IMR-90 (cell line): ENCODE results near the gene ZNF425. TPM values are rescaled to one million over a fixed set of nuclear protein-coding genes. Genes with fewer than 3 reads are reported as not detected.

Experiments used
- ATAC-seq: fragments of 200-7000 bp; cut with Tn5 transposase; 2 replicates; pipeline ENCODE4 v1.9.1; 2020; ENCODE audit warnings: low read depth, mild to moderate bottlenecking, moderate library complexity
- BruUV-seq: library from RNA; stranded (reverse); fragments of 400-500 nt; replicated peaks from 2 replicates; lab custom pipeline; 2021; lab: Mats Ljungman, UMichigan
- CTCF ChIA-PET: fragments of 300-600 bp; formaldehyde crosslinking; extraction: SDS; loops from one replicate; lab custom pipeline; 2021; ENCODE audit warnings: antibody characterized with exemption; lab: Yijun Ruan, JAX
- POLR2A ChIA-PET: fragments of 300-600 bp; sonication (Branson Sonifier 250); formaldehyde crosslinking; loops from one replicate; lab custom pipeline; 2022; ENCODE audit warnings: antibody characterized with exemption; ENCODE audit not compliant: unreplicated experiment; lab: Charles Lee
- DNase-seq: peaks from one replicate; pipeline ENCODE4 v3.0.0; 2013
- H2AFZ ChIP-seq: replicated peaks from 2 replicates; pipeline ENCODE3; 2013; ENCODE audit warnings: low read length, mild to moderate bottlenecking; ENCODE audit not compliant: poor library complexity
- H2AK5ac ChIP-seq: 2 replicates; pipeline ENCODE4 v1.6.1; 2013; ENCODE audit warnings: low read depth, low read length, inconsistent platforms
- H2AK9ac ChIP-seq: replicated peaks from 2 replicates; pipeline ENCODE3; 2013; ENCODE audit warnings: mild to moderate bottlenecking, low read depth, low read length, moderate library complexity; ENCODE audit not compliant: poor library complexity
- H2BK120ac ChIP-seq: 2 replicates; pipeline ENCODE4 v1.6.1; 2013; ENCODE audit warnings: low read depth, low read length, inconsistent platforms
- H2BK15ac ChIP-seq: 3 replicates; pipeline ENCODE4 v1.6.1; 2013; ENCODE audit warnings: low read depth, low read length, inconsistent platforms
- H2BK20ac ChIP-seq: 2 replicates; pipeline ENCODE4 v1.6.1; 2013; ENCODE audit warnings: low read depth, mild to moderate bottlenecking, inconsistent platforms, low read length, moderate library complexity
- H2BK5ac ChIP-seq: 2 replicates; pipeline ENCODE4 v1.6.1; 2013; ENCODE audit warnings: mild to moderate bottlenecking, low read depth, low read length, inconsistent platforms; ENCODE audit not compliant: poor library complexity, severe bottlenecking
- H3K14ac ChIP-seq: replicated peaks from 2 replicates; pipeline ENCODE4 v1.6.1; 2013; ENCODE audit warnings: low read depth, low read length, inconsistent platforms
- H3K18ac ChIP-seq: 2 replicates; pipeline ENCODE4 v1.6.1; 2013; ENCODE audit warnings: low read depth, low read length, control low read depth
- H3K23ac ChIP-seq: 2 replicates; pipeline ENCODE4 v1.6.1; 2013; ENCODE audit warnings: low read depth, low read length, inconsistent platforms
- H3K27ac ChIP-seq: 2 replicates; pipeline ENCODE4 v1.5.1; 2013; ENCODE audit warnings: mild to moderate bottlenecking, control low read depth, low read length; ENCODE audit not compliant: insufficient read depth
- H3K27me3 ChIP-seq: 2 replicates; pipeline ENCODE4 v1.6.1; 2013; ENCODE audit warnings: low read length; ENCODE audit not compliant: control insufficient read depth, insufficient read depth
- H3K36me3 ChIP-seq: 2 replicates; pipeline ENCODE4 v1.6.1; 2013; ENCODE audit warnings: low read length, mixed read lengths; ENCODE audit not compliant: control insufficient read depth, insufficient read depth
- H3K4ac ChIP-seq: 2 replicates; pipeline ENCODE4 v1.6.1; 2013; ENCODE audit warnings: low read depth, low read length, inconsistent platforms
- H3K4me1 ChIP-seq: 2 replicates; pipeline ENCODE4 v1.6.1; 2013; ENCODE audit warnings: low read length, mixed read lengths; ENCODE audit not compliant: control insufficient read depth, insufficient read depth
- H3K4me2 ChIP-seq: 2 replicates; pipeline ENCODE4 v1.6.1; 2013; ENCODE audit warnings: low read depth, mild to moderate bottlenecking, control low read depth, low read length, moderate library complexity
- H3K4me3 ChIP-seq: 2 replicates; pipeline ENCODE4 v1.5.1; 2013; ENCODE audit warnings: low read depth, mild to moderate bottlenecking, control low read depth, low read length, moderate library complexity; ENCODE audit not compliant: insufficient read depth
- H3K56ac ChIP-seq: 2 replicates; pipeline ENCODE4 v1.6.1; 2013; ENCODE audit warnings: low read length, inconsistent platforms; ENCODE audit not compliant: insufficient read depth; ENCODE audit errors: extremely low read depth
- H3K79me1 ChIP-seq, 2 experiments: 2 replicates each; pipeline ENCODE4 v1.6.1; 2013; ENCODE audit warnings: low read length in 2 of 2, inconsistent platforms in 1 of 2, low read depth in 1 of 2
- H3K9ac ChIP-seq: 2 replicates; pipeline ENCODE4 v1.6.1; 2013; ENCODE audit warnings: low read depth, low read length, control low read depth
- H3K9me1 ChIP-seq: 2 replicates; pipeline ENCODE4 v1.6.1; 2013; ENCODE audit warnings: low read length, inconsistent platforms; ENCODE audit not compliant: insufficient read depth
- H3K9me3 ChIP-seq: 2 replicates; pipeline ENCODE4 v1.6.1; 2013; ENCODE audit warnings: low read length; ENCODE audit not compliant: control insufficient read depth, insufficient read depth
- H4K20me1 ChIP-seq: 2 replicates; pipeline ENCODE4 v1.6.1; 2013; ENCODE audit warnings: low read length, inconsistent platforms; ENCODE audit not compliant: insufficient read depth
- H4K5ac ChIP-seq: 2 replicates; pipeline ENCODE4 v1.6.1; 2013; ENCODE audit warnings: mild to moderate bottlenecking, low read depth, low read length, control low read depth
- H4K8ac ChIP-seq, 2 experiments: 2 replicates each; pipeline ENCODE4 v1.6.1; 2013; ENCODE audit warnings: low read depth in 2 of 2, low read length in 2 of 2, control low read depth in 1 of 2, inconsistent platforms in 1 of 2
- H4K91ac ChIP-seq: 2 replicates; pipeline ENCODE4 v1.6.1; 2013; ENCODE audit warnings: low read depth, low read length, inconsistent platforms; ENCODE audit not compliant: insufficient read depth
- BHLHE40 ChIP-seq: fragments of 150-350 bp; IDR thresholded peaks from 2 replicates; pipeline ENCODE4 v1.6.1; 2016; ENCODE audit warnings: mild to moderate bottlenecking, low read depth, low read length
- CEBPB ChIP-seq: IDR thresholded peaks from 2 replicates; pipeline ENCODE4 v1.6.1; 2012; ENCODE audit warnings: low read depth, low read length, improper control_type of control experiment
- CHD1 ChIP-seq: IDR thresholded peaks from 2 replicates; pipeline ENCODE4 v1.6.1; 2012; ENCODE audit warnings: low read depth, low read length, improper control_type of control experiment
- FOS ChIP-seq: fragments of 150-350 bp; IDR thresholded peaks from 2 replicates; pipeline ENCODE4 v1.6.1; 2016; ENCODE audit warnings: low read depth, low read length
- MAFK ChIP-seq: IDR thresholded peaks from 2 replicates; pipeline ENCODE4 v1.6.1; 2012; ENCODE audit warnings: low read depth, low read length, improper control_type of control experiment
- MAZ ChIP-seq: IDR thresholded peaks from 2 replicates; pipeline ENCODE4 v1.6.1; 2012; ENCODE audit warnings: low read depth, mild to moderate bottlenecking, low read length, improper control_type of control experiment, moderate library complexity, borderline replicate concordance
- MXI1 ChIP-seq: IDR thresholded peaks from 2 replicates; pipeline ENCODE4 v1.6.1; 2012; ENCODE audit warnings: low read depth, mild to moderate bottlenecking, low read length, moderate library complexity, borderline replicate concordance
- NFE2L2 ChIP-seq: fragments of 150-350 bp; IDR thresholded peaks from 2 replicates; pipeline ENCODE4 v1.6.1; 2016; ENCODE audit warnings: low read depth, mild to moderate bottlenecking, low read length
- POLR2A ChIP-seq: IDR thresholded peaks from 2 replicates; pipeline ENCODE4 v1.6.1; 2012; ENCODE audit warnings: mild to moderate bottlenecking, low read depth, low read length
- RAD21 ChIP-seq: IDR thresholded peaks from 2 replicates; pipeline ENCODE4 v1.6.1; 2012; ENCODE audit warnings: low read length, improper control_type of control experiment
- RCOR1 ChIP-seq: IDR thresholded peaks from 2 replicates; pipeline ENCODE4 v1.6.1; 2012; ENCODE audit warnings: mild to moderate bottlenecking, low read length, improper control_type of control experiment; ENCODE audit not compliant: insufficient replicate concordance
- RFX5 ChIP-seq: IDR thresholded peaks from 2 replicates; pipeline ENCODE4 v1.8.0; 2012; ENCODE audit warnings: low read depth, mild to moderate bottlenecking, low read length, moderate library complexity
- SMC3 ChIP-seq: fragments of 150-350 bp; IDR thresholded peaks from 2 replicates; pipeline ENCODE4 v1.6.1; 2016; ENCODE audit warnings: low read depth, mild to moderate bottlenecking, antibody characterized with exemption, low read length, moderate library complexity
- WGBS, 2 experiments: methylation state at CpG; one replicate each; pipeline versions ENCODE4 v1.1.5 to v1.1.7; 2013; ENCODE audit warnings: missing lambda C conversion rate in 2 of 2; ENCODE audit not compliant: insufficient read length in 1 of 2; ENCODE audit errors: extremely low coverage in 2 of 2; 5-methylcytosine and 5-hydroxymethylcytosine counted together
- dilution Hi-C: fragments of 300-500 bp; cut with HindIII; formaldehyde crosslinking; loops from one replicate; pipeline ENCODE4 v1.14.3; 2018; ENCODE audit warnings: low sequenced_read_pairs; ENCODE audit not compliant: unreplicated experiment
- in situ Hi-C: fragments of 300-500 bp; cut with MboI; formaldehyde crosslinking; loops from 3 replicates; pipeline ENCODE4 v1.14.3; 2019; ENCODE audit warnings: low sequenced_read_pairs, inconsistent platforms, mixed read lengths
- intact Hi-C: fragments of 100-400 bp; cut with micrococcal nuclease; formaldehyde crosslinking; loops from 2 replicates; pipeline ENCODE4 v1.10.0; 2022
- polyA plus RNA-seq, 3 experiments: library from polyadenylated mRNA; depleted of rRNA; stranded (reverse); fragments of >200 nt; gene quantifications; 2 replicates each; pipeline ENCODE4 v1.2.3, GENCODE V29; 2012; ENCODE audit warnings: low replicate concordance in 1 of 3
- total RNA-seq: library from RNA; depleted of rRNA; stranded (reverse); fragments of >200 nt; gene quantifications from 2 replicates; pipeline ENCODE4 v1.2.3, GENCODE V29; 2012
- TF ChIP-seq, protein P1 (sequence below): conservative IDR thresholded peaks from 2 replicates; pipeline ENCODE4 v1.5.1; 2012; ENCODE audit warnings: mild to moderate bottlenecking, low read depth, low read length, improper control_type of control experiment
- TF ChIP-seq, protein P2 (sequence below): fragments of 150-350 bp; IDR thresholded peaks from 2 replicates; pipeline ENCODE4 v1.6.1; 2016; ENCODE audit warnings: low read depth, mild to moderate bottlenecking, low read length, moderate library complexity, borderline replicate concordance
- TF ChIP-seq, protein P3 (sequence below): fragments of 150-350 bp; IDR thresholded peaks from 2 replicates; pipeline ENCODE4 v1.6.1; 2017; ENCODE audit warnings: mild to moderate bottlenecking, antibody characterized with exemption, low read length, low read depth

ZNF425 gene
- total and polyA plus RNA-seq, 2 of the 4 experiments (the other 2 are of a cell fraction): 1.2 to 2.3 TPM

DNA sequence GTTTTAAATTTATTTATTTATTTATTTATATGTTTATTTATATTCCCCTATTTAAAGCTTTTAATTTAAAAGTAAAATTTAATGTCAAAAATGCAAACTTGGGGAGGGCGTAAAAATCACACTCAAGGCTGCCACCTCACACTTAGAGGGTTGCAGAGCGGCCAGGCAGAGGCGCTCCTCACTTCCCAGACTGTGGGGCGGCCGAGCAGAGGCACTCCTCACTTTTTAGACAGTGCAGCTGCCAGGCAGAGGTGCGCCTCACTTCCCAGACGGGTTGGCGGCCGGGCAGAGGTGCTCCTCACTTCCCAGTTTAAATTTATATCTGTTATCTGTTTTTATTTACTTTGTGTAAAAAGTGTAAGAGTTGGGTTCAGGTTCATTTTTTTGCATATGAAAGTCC, 10.0 kb upstream of the ZNF425 start:
- DNase-seq (no peak), ATAC-seq (no peak)
- no peak overlapping the region for H3K14ac ChIP-seq
- no peak overlapping the region for H3K4ac ChIP-seq
- TF ChIP-seq, protein P1, sequence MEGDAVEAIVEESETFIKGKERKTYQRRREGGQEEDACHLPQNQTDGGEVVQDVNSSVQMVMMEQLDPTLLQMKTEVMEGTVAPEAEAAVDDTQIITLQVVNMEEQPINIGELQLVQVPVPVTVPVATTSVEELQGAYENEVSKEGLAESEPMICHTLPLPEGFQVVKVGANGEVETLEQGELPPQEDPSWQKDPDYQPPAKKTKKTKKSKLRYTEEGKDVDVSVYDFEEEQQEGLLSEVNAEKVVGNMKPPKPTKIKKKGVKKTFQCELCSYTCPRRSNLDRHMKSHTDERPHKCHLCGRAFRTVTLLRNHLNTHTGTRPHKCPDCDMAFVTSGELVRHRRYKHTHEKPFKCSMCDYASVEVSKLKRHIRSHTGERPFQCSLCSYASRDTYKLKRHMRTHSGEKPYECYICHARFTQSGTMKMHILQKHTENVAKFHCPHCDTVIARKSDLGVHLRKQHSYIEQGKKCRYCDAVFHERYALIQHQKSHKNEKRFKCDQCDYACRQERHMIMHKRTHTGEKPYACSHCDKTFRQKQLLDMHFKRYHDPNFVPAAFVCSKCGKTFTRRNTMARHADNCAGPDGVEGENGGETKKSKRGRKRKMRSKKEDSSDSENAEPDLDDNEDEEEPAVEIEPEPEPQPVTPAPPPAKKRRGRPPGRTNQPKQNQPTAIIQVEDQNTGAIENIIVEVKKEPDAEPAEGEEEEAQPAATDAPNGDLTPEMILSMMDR: no peak
- no peak for TF ChIP-seq CEBPB
- no peak for TF ChIP-seq RCOR1
- no peak for TF ChIP-seq MAFK
- TF ChIP-seq BHLHE40: no peak
- TF ChIP-seq, protein P2, sequence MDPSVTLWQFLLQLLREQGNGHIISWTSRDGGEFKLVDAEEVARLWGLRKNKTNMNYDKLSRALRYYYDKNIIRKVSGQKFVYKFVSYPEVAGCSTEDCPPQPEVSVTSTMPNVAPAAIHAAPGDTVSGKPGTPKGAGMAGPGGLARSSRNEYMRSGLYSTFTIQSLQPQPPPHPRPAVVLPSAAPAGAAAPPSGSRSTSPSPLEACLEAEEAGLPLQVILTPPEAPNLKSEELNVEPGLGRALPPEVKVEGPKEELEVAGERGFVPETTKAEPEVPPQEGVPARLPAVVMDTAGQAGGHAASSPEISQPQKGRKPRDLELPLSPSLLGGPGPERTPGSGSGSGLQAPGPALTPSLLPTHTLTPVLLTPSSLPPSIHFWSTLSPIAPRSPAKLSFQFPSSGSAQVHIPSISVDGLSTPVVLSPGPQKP: no peak
- no peak for TF ChIP-seq RAD21
- TF ChIP-seq SMC3: no peak
- no peak for TF ChIP-seq MXI1
- TF ChIP-seq, protein P3, sequence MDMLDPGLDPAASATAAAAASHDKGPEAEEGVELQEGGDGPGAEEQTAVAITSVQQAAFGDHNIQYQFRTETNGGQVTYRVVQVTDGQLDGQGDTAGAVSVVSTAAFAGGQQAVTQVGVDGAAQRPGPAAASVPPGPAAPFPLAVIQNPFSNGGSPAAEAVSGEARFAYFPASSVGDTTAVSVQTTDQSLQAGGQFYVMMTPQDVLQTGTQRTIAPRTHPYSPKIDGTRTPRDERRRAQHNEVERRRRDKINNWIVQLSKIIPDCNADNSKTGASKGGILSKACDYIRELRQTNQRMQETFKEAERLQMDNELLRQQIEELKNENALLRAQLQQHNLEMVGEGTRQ: no peak
- no peak for TF ChIP-seq FOS
- no peak for TF ChIP-seq CHD1
- no peak for TF ChIP-seq RFX5
- no peak for TF ChIP-seq MAZ
- TF ChIP-seq POLR2A: no peak
- no peak for TF ChIP-seq NFE2L2
- no peak overlapping the region for H3K4me3 ChIP-seq
- H2BK5ac ChIP-seq: no peak overlapping the region
- no peak overlapping the region for H3K4me2 ChIP-seq
- no peaks in the 10 kb centered on the region for H3K9me1 ChIP-seq
- no peak overlapping the region for H3K27ac ChIP-seq
- H3K36me3 ChIP-seq: peaks cover 8% of the 10 kb centered on the region
- no peaks in the 10 kb centered on the region for H3K27me3 ChIP-seq
- no peak overlapping the region for H3K23ac ChIP-seq
- H3K18ac ChIP-seq: no peak overlapping the region
- H4K20me1 ChIP-seq: no peaks in the 10 kb centered on the region
- ChIA-PET CTCF (interaction anchor here (1.3 kb wide), 1 partner anchor 11 kb away, joined by 5 read pairs; the partner anchor contains the start of gene ZNF398), POLR2A (no interaction called here)
- no peak overlapping the region for H2AK5ac ChIP-seq
- H2AK9ac ChIP-seq: no peak overlapping the region
- no peak overlapping the region for H4K5ac ChIP-seq
- H2BK15ac ChIP-seq: no peak overlapping the region
- H4K91ac ChIP-seq: no peak overlapping the region
- dilution Hi-C loops: no loop called here
- H4K8ac ChIP-seq: no peak overlapping the region
- H3K79me1 ChIP-seq: 0 out of 4 replicates have a peak, but pooled peaks cover 0 to 5% of the 10 kb centered on the region in 2 experiments
- in situ Hi-C loops: no loop called here
- H3K56ac ChIP-seq: no peak overlapping the region
- H2BK20ac ChIP-seq: no peak overlapping the region
- H2BK120ac ChIP-seq: no peak overlapping the region
- H2AFZ ChIP-seq: no peak overlapping the region
- no peak overlapping the region for H3K9ac ChIP-seq
- H3K9me3 ChIP-seq: no peaks in the 10 kb centered on the region
- WGBS, 2 experiments: no CpG with 5 or more reads among the region's 9 CpGs
- no peaks in the 10 kb centered on the region for H3K4me1 ChIP-seq
- intact Hi-C loops: no loop called here
- BruUV-seq: no TSS peak
